Measurements from ENCODE around the gene NGEF. TPM values are rescaled to one million over a fixed set of nuclear protein-coding genes. Genes with fewer than 3 reads are reported as not detected.

The NGEF gene
- total and polyA plus RNA-seq, 2 donors (not counting 1 experiment from before 2014, with no cell fraction given), result under 0.01 to 0.24 TPM

DNA sequence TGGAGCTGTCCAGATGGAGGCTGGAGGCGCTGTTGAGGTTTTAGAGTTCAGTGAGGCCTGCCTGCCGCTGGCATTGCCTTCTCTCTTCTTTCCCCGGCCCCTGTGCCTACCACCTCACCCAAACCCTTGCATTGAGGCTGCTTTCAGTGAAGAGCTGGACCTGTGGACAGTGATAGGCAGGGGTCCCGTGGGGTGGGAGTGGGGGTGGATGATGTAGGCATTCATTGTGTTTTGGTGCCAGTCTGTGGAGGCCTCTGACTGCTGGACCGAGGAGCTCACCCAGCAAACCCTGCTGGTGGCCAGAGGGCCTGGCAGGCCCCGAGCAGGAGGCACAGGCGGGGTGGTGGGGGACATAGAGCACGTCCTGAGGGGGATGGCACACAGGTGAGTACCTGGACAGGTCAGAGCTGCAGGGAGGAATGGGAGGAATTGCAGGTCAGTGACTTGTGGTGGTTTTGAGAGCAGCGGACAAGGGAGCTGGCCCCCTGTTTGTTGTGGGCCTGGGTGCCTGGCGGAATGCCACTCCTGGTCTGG, 35.6 kb downstream of the NGEF start:
- no peak for DNase-seq (ENCODE audit: low read depth in 2 of 2)
- H4K20me1 ChIP-seq (ENCODE audit: control insufficient read depth, extremely low read depth, insufficient read depth, low read length), result no peaks in the 10 kb centered on the region

GRCh38 chr2:232976666-232977437, 36.2 kb downstream of the NGEF start:
- H3K79me2 ChIP-seq (ENCODE audit: control insufficient read depth, insufficient read depth, low read length), result no peaks in the 10 kb centered on the region

More for the DNA sequence above, 35.6 kb downstream of the NGEF start:
- Histone ChIP-seq H2AFZ (ENCODE audit: low read length) (no peak overlapping the region), H3K4me1 (ENCODE audit: control insufficient read depth, extremely low read depth, insufficient read depth, low read length) (peaks cover 6% of the 10 kb centered on the region), H3K27ac (ENCODE audit: insufficient read depth, low read length) (no peak overlapping the region), H3K27me3 (ENCODE audit: control insufficient read depth, insufficient read depth, low read length) (peaks cover 8% of the 10 kb centered on the region), H3K36me3 (ENCODE audit: control insufficient read depth, insufficient read depth, low read length) (no peaks in the 10 kb centered on the region), H3K9ac (ENCODE audit: insufficient read depth, low read length) (no peak overlapping the region), H3K9me3 (ENCODE audit: control insufficient read depth, insufficient read depth, low read depth, low read length) (no peaks in the 10 kb centered on the region), H3K4me2 (ENCODE audit: extremely low read depth, insufficient read depth, low read length) (no peak overlapping the region), H3K79me2 (ENCODE audit: control insufficient read depth, insufficient read depth, low read length) (no peaks in the 10 kb centered on the region), H3K4me3 (replicated peaks in 1 of 4; ENCODE audit: control extremely low read depth in 1 of 4, insufficient read depth in 1 of 4, low read depth in 3 of 4, low read length in 4 of 4) (no peak overlapping the region)
- no peak for TF ChIP-seq EZH2 (IDR thresholded peaks at IDR 0.05; ENCODE audit: low read length, missing control alignments)
- no peak for TF ChIP-seq CTCF (conservative IDR thresholded peaks at IDR 0.05 in 1 of 2, IDR thresholded peaks at IDR 0.05 in 1 of 2; ENCODE audit: low read depth in 1 of 2, low read length in 2 of 2)

More at GRCh38 chr2:232976666-232977437, 36.2 kb downstream of the NGEF start:
- TF ChIP-seq CTCF (conservative IDR thresholded peaks at IDR 0.05 in 1 of 2, IDR thresholded peaks at IDR 0.05 in 1 of 2; ENCODE audit: low read depth in 1 of 2, low read length in 2 of 2) (no peak), EZH2 (IDR thresholded peaks at IDR 0.05; ENCODE audit: low read length, missing control alignments) (no peak)
- DNase-seq (ENCODE audit: low read depth in 2 of 2), result no peak
- Histone ChIP-seq H3K4me1 (ENCODE audit: control insufficient read depth, extremely low read depth, insufficient read depth, low read length) (peaks cover 6% of the 10 kb centered on the region), H3K9ac (ENCODE audit: insufficient read depth, low read length) (no peak overlapping the region), H3K4me2 (ENCODE audit: extremely low read depth, insufficient read depth, low read length) (no peak overlapping the region), H3K4me3 (replicated peaks in 1 of 4; ENCODE audit: control extremely low read depth in 1 of 4, insufficient read depth in 1 of 4, low read depth in 3 of 4, low read length in 4 of 4) (no peak overlapping the region), H3K27ac (ENCODE audit: insufficient read depth, low read length) (no peak overlapping the region), H2AFZ (ENCODE audit: low read length) (no peak overlapping the region), H4K20me1 (ENCODE audit: control insufficient read depth, extremely low read depth, insufficient read depth, low read length) (no peaks in the 10 kb centered on the region), H3K36me3 (ENCODE audit: control insufficient read depth, insufficient read depth, low read length) (no peaks in the 10 kb centered on the region), H3K9me3 (ENCODE audit: control insufficient read depth, insufficient read depth, low read depth, low read length) (no peaks in the 10 kb centered on the region), H3K27me3 (ENCODE audit: control insufficient read depth, insufficient read depth, low read length) (peaks cover 8% of the 10 kb centered on the region)

Measured in fibroblast of lung (primary cell).